ENCODE results near the gene TMC1. TPM values are rescaled to one million over a fixed set of nuclear protein-coding genes. Genes with fewer than 3 reads are reported as not detected.
"Not testable (repeated sequence)": the region's sequence is repeated elsewhere in the genome, so short reads cannot be mapped to it uniquely, and the experiment has no call there.

TMC1 gene
- polyA plus RNA-seq, 2 of the 4 experiments (the other 2 are of a cell fraction) = 0.12 to 0.17 TPM

GRCh38 chr9:72540348-72540873 is 19.0 kb downstream of the TMC1 start:
- peak overlapping the region; percentile 51 to 70 for H3K27ac ChIP-seq
- peak overlapping the region; percentile 33; the same call in 2 of the 3 replicates for H3K4me2 ChIP-seq
- peak in 1 of 2 experiments; percentile 75 for DNase-seq (ENCODE audit: low read depth in 1 of 2, low spot score in 1 of 2)
- POLR2A ChIA-PET = interaction anchor here (1.1 to 3.0 kb wide), 2 partner anchors 14 to 175 kb away, joined by 4 to 25 read pairs; partner anchors contain the start of gene ZFAND5
- no peak overlapping the region for H3K4me3 ChIP-seq
- 14% methylated on average over 6 of the region's 6 CpGs for WGBS (ENCODE audit: missing lambda C conversion rate)
- peak; percentile 69; a peak in 4 of 6 replicates for ATAC-seq
- no peak for FAIRE-seq
- H3K9me3 ChIP-seq = peaks cover 11% of the 10 kb centered on the region
- TF ChIP-seq HOXA7 (CRISPR knock-in tag; IDR thresholded peaks at IDR 0.05) = no peak
- no peak for TF ChIP-seq CBX8 (IDR thresholded peaks at IDR 0.05)
- TF ChIP-seq ESRRA (IDR thresholded peaks at IDR 0.05; ENCODE audit: borderline replicate concordance, low read length) = no peak
- TF ChIP-seq ZSCAN20 (CRISPR knock-in tag; IDR thresholded peaks at IDR 0.05) = no peak
- no peak for TF ChIP-seq USF2 (IDR thresholded peaks at IDR 0.05)
- no peak for TF ChIP-seq PBX3 (IDR thresholded peaks at IDR 0.05)
- TF ChIP-seq REST (IDR thresholded peaks at IDR 0.05) = no peak
- no peak for TF ChIP-seq EHMT2 (IDR thresholded peaks at IDR 0.05; ENCODE audit: low read depth)
- TF ChIP-seq EP300 (IDR thresholded peaks at IDR 0.05) = peak in 1 of 2 experiments; percentile 27; a peak in 1 of 5 replicates
- TF ChIP-seq KDM1A (IDR thresholded peaks at IDR 0.05; ENCODE audit: low read depth) = no peak
- no peak for TF ChIP-seq CHD4 (IDR thresholded peaks at IDR 0.05; ENCODE audit: borderline replicate concordance)
- TF ChIP-seq TP53 (CRISPR knock-in tag; IDR thresholded peaks at IDR 0.05) = no peak
- no peak for TF ChIP-seq MYC (IDR thresholded peaks at IDR 0.05; ENCODE audit: borderline replicate concordance, low read length)
- no peak for TF ChIP-seq ATOH8 (CRISPR knock-in tag; IDR thresholded peaks at IDR 0.05; ENCODE audit: low read depth)
- 0 out of 2 replicates have a peak, but pooled peaks have one; percentile 15 for TF ChIP-seq E2F6 (IDR thresholded peaks at IDR 0.05; ENCODE audit: borderline replicate concordance, low read depth)
- TF ChIP-seq HES2 (IDR thresholded peaks at IDR 0.05) = no peak
- no peak for TF ChIP-seq SMC3 (IDR thresholded peaks at IDR 0.05)
- 0 out of 4 replicates have a peak, but pooled peaks of 1 of the 2 experiments have one; percentile 6 for TF ChIP-seq CEBPB (IDR thresholded peaks at IDR 0.05)
- no peak for TF ChIP-seq POLR2AphosphoS2 (conservative IDR thresholded peaks at IDR 0.05; ENCODE audit: low read length)
- no peak for TF ChIP-seq ZNF302 (CRISPR knock-in tag; IDR thresholded peaks at IDR 0.05)
- TF ChIP-seq RARB (CRISPR knock-in tag; IDR thresholded peaks at IDR 0.05) = no peak
- TF ChIP-seq GATA3 (IDR thresholded peaks at IDR 0.05; ENCODE audit: borderline replicate concordance) = 0 out of 2 replicates have a peak, but pooled peaks have one; percentile 23
- TF ChIP-seq HOXB5 (CRISPR knock-in tag; IDR thresholded peaks at IDR 0.05) = no peak
- no peak for TF ChIP-seq ZC3H11A (IDR thresholded peaks at IDR 0.05)
- TF ChIP-seq MAZ (IDR thresholded peaks at IDR 0.05; ENCODE audit: borderline replicate concordance, low read depth, low read length) = no peak
- no peak for TF ChIP-seq HOXB13 (CRISPR knock-in tag; IDR thresholded peaks at IDR 0.05; ENCODE audit: low read depth)
- TF ChIP-seq ZFP36 (IDR thresholded peaks at IDR 0.05; ENCODE audit: borderline replicate concordance, partially characterized antibody) = peak; percentile 53
- TF ChIP-seq MAFK (IDR thresholded peaks at IDR 0.05; ENCODE audit: partially characterized antibody) = peak; percentile 26
- TF ChIP-seq PHF8 (IDR thresholded peaks at IDR 0.05; ENCODE audit: borderline replicate concordance, low read depth) = no peak
- peaks cover 34% of the 10 kb centered on the region for H3K4me1 ChIP-seq
- CTCF ChIA-PET = interaction anchor here (1.4 to 2.2 kb wide), 2 partner anchors 97 to 259 kb away, joined by 3 to 4 read pairs; no protein-coding TSS in a partner anchor

GRCh38 chr9:72542537-72542833 is 21.1 kb downstream of the TMC1 start:
- ATAC-seq = peak in 1 of 2 experiments; percentile 59; a peak in 3 of 6 replicates
- H3K4me2 ChIP-seq = peak overlapping the region; percentile 38; the same call in 1 of the 3 replicates
- not testable (repeated sequence) for FAIRE-seq; DNase-seq (ENCODE audit: low read depth in 1 of 2, low spot score in 1 of 2); H3K9me3 ChIP-seq; H3K4me3 ChIP-seq
- POLR2A ChIA-PET = interaction anchor here (3.0 kb wide), 1 partner anchor 177 kb away, joined by 25 read pairs; the partner anchor contains the start of gene ZFAND5
- 64% methylated on average over 5 of the region's 5 CpGs for WGBS (ENCODE audit: missing lambda C conversion rate)
- H3K27ac ChIP-seq = peak overlapping the region; percentile 52 to 70
- CTCF ChIA-PET = interaction anchor here (0.7 to 2.4 kb wide), 5 partner anchors 11 to 261 kb away, joined by 3 to 6 read pairs (median 5); no protein-coding TSS in a partner anchor
- peaks cover 34% of the 10 kb centered on the region for H3K4me1 ChIP-seq

All from A549 (cell line).